Heart left ventricle (tissue), 16 donors: Measurements from ENCODE around the gene NPHS1. TPM values are rescaled to one million over a fixed set of nuclear protein-coding genes. Genes with fewer than 3 reads are reported as not detected.

Source experiments
- ATAC-seq, 4 donors: fragments of 200-7000 bp; cut with Tn5 transposase; one replicate each; pipeline ENCODE4 v1.9.1; 2020 to 2022; ENCODE audit warnings: moderate library complexity in 4 of 4, mild to moderate bottlenecking in 3 of 4, moderate number of reproducible peaks in 1 of 4
- DNase-seq, 5 donors: peaks; one replicate each; pipeline ENCODE4 v3.0.0-alpha.2; 2020
- H3K27ac ChIP-seq, 12 donors: fragments of 200-600 bp; sonication (generic) in 4 of 12; one replicate each; pipeline versions ENCODE4 v1.5.0 to v1.8.0; 2016 to 2022; ENCODE audit warnings: mild to moderate bottlenecking in 2 of 12
- H3K27me3 ChIP-seq, 9 donors: fragments of 200-600 bp; sonication (generic) in 2 of 9; one replicate each; pipeline versions ENCODE4 v1.5.1 to v1.8.0; 2016 to 2022; ENCODE audit warnings: mild to moderate bottlenecking in 3 of 9
- H3K36me3 ChIP-seq, 9 donors: fragments of 200-600 bp; sonication (generic) in 2 of 9; one replicate each; pipeline versions ENCODE4 v1.5.0 to v1.8.0; 2018 to 2022; ENCODE audit warnings: mild to moderate bottlenecking in 2 of 9
- H3K4me1 ChIP-seq, 12 donors: fragments of 200-600 bp; sonication (generic) in 4 of 12; one replicate each; pipeline versions ENCODE4 v1.5.0 to v1.8.0; 2016 to 2022; ENCODE audit warnings: mild to moderate bottlenecking in 3 of 12
- H3K4me3 ChIP-seq, 12 donors: fragments of 200-600 bp; sonication (generic) in 4 of 12; one replicate each; pipeline versions ENCODE4 v1.5.0 to v1.8.0; 2017 to 2022; ENCODE audit warnings: mild to moderate bottlenecking in 9 of 12, moderate library complexity in 4 of 12
- H3K9me3 ChIP-seq, 12 donors: fragments of 200-600 bp; sonication (generic) in 4 of 12; one replicate each; pipeline versions ENCODE4 v1.5.0 to v1.8.0; 2016 to 2022; ENCODE audit warnings: mild to moderate bottlenecking in 1 of 12
- CTCF ChIP-seq, 12 donors: fragments of 200-600 bp; sonication (generic) in 4 of 12; IDR thresholded peaks; one replicate each; pipeline versions ENCODE4 v1.5.0 to v1.8.0; 2018 to 2022; ENCODE audit warnings: antibody characterized with exemption in 12 of 12, mild to moderate bottlenecking in 5 of 12
- POLR2A ChIP-seq, 2 donors: fragments of 450-650 bp; IDR thresholded peaks; one replicate each; pipeline ENCODE4 v1.6.1; 2017; ENCODE audit warnings: antibody characterized with exemption in 2 of 2, mild to moderate bottlenecking in 2 of 2, moderate library complexity in 2 of 2
- WGBS, 4 donors: extraction: QIAGEN DNeasy Blood & Tissue Kit in 2 of 4; methylation state at CpG; one replicate each; pipeline versions ENCODE4 v1.1.5 to v1.1.7; 2013 to 2018; 5-methylcytosine and 5-hydroxymethylcytosine counted together
- intact Hi-C, 10 donors: fragments of 100-400 bp; cut with DNase I; formaldehyde crosslinking; loops; one replicate each; pipeline versions ENCODE4 v1.11.1 to v1.14.2; 2022
- polyA plus RNA-seq, 2 donors: library from polyadenylated mRNA; stranded (reverse); fragments of 200-250 nt; gene quantifications; one replicate each; pipeline ENCODE4 v1.2.3, GENCODE V29; 2013
- total RNA-seq, 9 donors: library from RNA; depleted of rRNA in 2 of 9; stranded (reverse); fragments of >200 nt in 2 of 9; fragmentation: NEBNext Ultra II Directional in 3 of 9; extraction: Animal tissue kit (Norgen Biotek cat#: 25700) in 3 of 9; gene quantifications; one replicate each; pipeline versions ENCODE4 v1.1.0 to v1.2.4, GENCODE V29; 2016 to 2023
- donor health status: ischemic (EF 13 %, LVEDD 7.1; RV severe dilation, severe dysfunction).
- donor health status: healthy with polysubstance abuse.
- donor health status: DM: no; HTN: yes; CAD: no.
- donor health status: DM: no; HTN: no; CAD: no.
- donor health status: ischemic (EF 25% LVEDD 6.9; RV normal size, moderate dysfunction).
- donor health status: ischemic (EF 25% LVEDD 5.7; RV mildly dilated, moderate dysfunction).
- donor health status: healthy.
- donor health status: DM: yes; HTN: yes; CAD: no.
- donor health status: ischemic (EF 35%, LVEDD 5.7; RV mildly dilated, moderate dysfunction).
- donor health status: nonischemic (EF 11% LVEDD 7.7; RV severe dilation, severe dysfunction).
- donor health status: DM: yes; HTN: yes; CAD: no.
- donor health status: PGD.
- donor health status: ischemic (EF 29% LVEDD 5.4; RV normal size, mild dysfunction).
- donor health status: nonischemic (EF 23%, LVEDD 6.1; RV moderate dilation, normal function).

The NPHS1 gene
- total and polyA plus RNA-seq, 11 donors, result 1.0 TPM; not detected in 10

GRCh38 chr19:35822579-35822978 is 29.7 kb downstream of the NPHS1 start:
- H3K27me3 ChIP-seq, result peaks cover 0 to 45% (median 5%) of the 10 kb centered on the region in 9 donors
- intact Hi-C loops, result loop anchor here in 2 of 10 donors (5.0 to 10.0 kb wide), 2 partner anchors 128 to 130 kb away; no protein-coding TSS in a partner anchor

GRCh38 chr19:35818445-35818844 is 33.9 kb downstream of the NPHS1 start:
- intact Hi-C loops, result no loop called here
- no peak overlapping the region for H3K4me3 ChIP-seq
- no peak for TF ChIP-seq POLR2A (IDR thresholded peaks at IDR 0.05)
- no peak for TF ChIP-seq CTCF (IDR thresholded peaks at IDR 0.05)
- peaks cover 0 to 47% (median 4%) of the 10 kb centered on the region in 9 donors for H3K27me3 ChIP-seq
- H3K4me1 ChIP-seq, result no peaks in the 10 kb centered on the region
- no peak overlapping the region for H3K27ac ChIP-seq
- DNase-seq (no peak), ATAC-seq (no peak)
- no peaks in the 10 kb centered on the region for H3K9me3 ChIP-seq
- H3K36me3 ChIP-seq, result no peaks in the 10 kb centered on the region
- 59 to 66% (median 63%) methylated on average over 3 of the region's 3 CpGs for WGBS, 4 donors

More at GRCh38 chr19:35822579-35822978, 29.7 kb downstream of the NPHS1 start:
- Histone ChIP-seq H3K9me3 (no peaks in the 10 kb centered on the region), H3K27ac (no peak overlapping the region), H3K36me3 (no peaks in the 10 kb centered on the region), H3K4me3 (no peak overlapping the region), H3K4me1 (no peaks in the 10 kb centered on the region)
- DNase-seq (no peak), ATAC-seq (no peak)
- TF ChIP-seq POLR2A (IDR thresholded peaks at IDR 0.05) (no peak), CTCF (IDR thresholded peaks at IDR 0.05) (no peak)
- 68 to 85% (median 80%) methylated on average over 3 of the region's 3 CpGs for WGBS, 4 donors

- ATAC-seq, result no peak
- Histone ChIP-seq H3K4me1 (no peaks in the 10 kb centered on the region), H3K27me3 (peaks cover 0 to 47% (median 4%) of the 10 kb centered on the region in 9 donors), H3K36me3 (no peaks in the 10 kb centered on the region), H3K9me3 (no peaks in the 10 kb centered on the region), H3K27ac (no peak overlapping the region), H3K4me3 (no peak overlapping the region)
- intact Hi-C loops, result no loop called here
- TF ChIP-seq CTCF (IDR thresholded peaks at IDR 0.05) (no peak), POLR2A (IDR thresholded peaks at IDR 0.05) (no peak)
- WGBS, 4 donors, result 77 to 84% (median 80%) methylated on average over 9 of the region's 9 CpGs
- DNase-seq, result no peak
Measured at GRCh38 chr19:35816846-35817245, 35.5 kb downstream of the NPHS1 start.

GRCh38 chr19:35816262-35816661 is 36.0 kb downstream of the NPHS1 start:
- Histone ChIP-seq H3K27me3 (peaks cover 0 to 53% (median 4%) of the 10 kb centered on the region in 9 donors), H3K4me1 (no peaks in the 10 kb centered on the region), H3K9me3 (no peaks in the 10 kb centered on the region), H3K27ac (no peak overlapping the region), H3K4me3 (no peak overlapping the region), H3K36me3 (no peaks in the 10 kb centered on the region)
- intact Hi-C loops, result no loop called here
- DNase-seq, result no peak
- ATAC-seq, result no peak
- TF ChIP-seq POLR2A (IDR thresholded peaks at IDR 0.05) (no peak), CTCF (IDR thresholded peaks at IDR 0.05) (no peak)
- WGBS, 4 donors, result 24 to 37% (median 29%) methylated on average over 5 to 6 of the region's 6 CpGs
